ENCODE data around the gene PLEKHA6.
A peak's percentile ranks its signal among the peaks of the same experiment; 100 is the strongest.

PLEKHA6 gene

DNA sequence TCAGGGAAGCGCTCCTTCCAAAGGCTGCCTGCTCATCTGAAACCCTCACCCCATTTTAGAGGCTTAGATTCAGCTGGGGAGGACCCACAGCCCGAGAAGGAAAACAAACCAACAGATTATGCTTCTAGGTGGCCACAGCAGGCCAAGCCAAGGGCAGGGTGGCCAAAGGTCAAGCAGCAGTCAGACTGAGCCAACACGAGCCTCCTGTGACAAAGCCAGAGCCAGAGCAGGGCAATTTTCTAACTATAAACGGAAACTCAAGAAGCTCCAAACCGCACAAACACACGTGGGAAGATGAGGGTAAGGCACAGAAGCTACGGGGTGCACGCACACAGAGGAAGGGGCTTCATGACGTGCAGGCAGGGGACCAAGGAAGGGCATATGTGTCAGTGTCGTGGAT, 64.1 kb downstream of the PLEKHA6 start:
- TF ChIP-seq, protein P1, sequence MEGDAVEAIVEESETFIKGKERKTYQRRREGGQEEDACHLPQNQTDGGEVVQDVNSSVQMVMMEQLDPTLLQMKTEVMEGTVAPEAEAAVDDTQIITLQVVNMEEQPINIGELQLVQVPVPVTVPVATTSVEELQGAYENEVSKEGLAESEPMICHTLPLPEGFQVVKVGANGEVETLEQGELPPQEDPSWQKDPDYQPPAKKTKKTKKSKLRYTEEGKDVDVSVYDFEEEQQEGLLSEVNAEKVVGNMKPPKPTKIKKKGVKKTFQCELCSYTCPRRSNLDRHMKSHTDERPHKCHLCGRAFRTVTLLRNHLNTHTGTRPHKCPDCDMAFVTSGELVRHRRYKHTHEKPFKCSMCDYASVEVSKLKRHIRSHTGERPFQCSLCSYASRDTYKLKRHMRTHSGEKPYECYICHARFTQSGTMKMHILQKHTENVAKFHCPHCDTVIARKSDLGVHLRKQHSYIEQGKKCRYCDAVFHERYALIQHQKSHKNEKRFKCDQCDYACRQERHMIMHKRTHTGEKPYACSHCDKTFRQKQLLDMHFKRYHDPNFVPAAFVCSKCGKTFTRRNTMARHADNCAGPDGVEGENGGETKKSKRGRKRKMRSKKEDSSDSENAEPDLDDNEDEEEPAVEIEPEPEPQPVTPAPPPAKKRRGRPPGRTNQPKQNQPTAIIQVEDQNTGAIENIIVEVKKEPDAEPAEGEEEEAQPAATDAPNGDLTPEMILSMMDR (IDR thresholded peaks at IDR 0.05), result no peak
- Histone ChIP-seq H3K27ac (no peak overlapping the region), H3K4me3 (no peak overlapping the region)
- DNase-seq (ENCODE audit: low spot score), result no peak

DNA sequence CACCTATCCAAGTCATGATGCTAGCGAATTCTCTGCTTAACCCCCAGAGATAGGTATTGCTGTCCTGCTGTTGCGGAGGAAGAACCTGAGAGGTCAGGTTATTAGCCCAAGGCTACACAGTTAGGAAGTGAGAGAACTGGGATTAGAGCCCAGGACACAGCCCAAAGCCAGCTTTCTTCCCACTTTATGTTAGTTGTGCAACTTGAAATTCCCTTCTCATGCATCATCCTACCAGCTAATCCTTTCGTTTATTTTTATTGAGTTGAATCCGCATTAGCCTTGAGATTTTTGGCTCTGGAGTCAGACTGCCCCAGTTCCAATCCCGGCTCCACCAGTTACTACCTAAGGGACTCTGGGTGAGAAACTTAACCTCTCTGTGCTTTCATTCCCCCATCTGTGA, 65.4 kb downstream of the PLEKHA6 start:
- Histone ChIP-seq H3K27ac (peak overlapping the region in 1 of 2 donors; percentile 65), H3K4me3 (no peak overlapping the region)
- TF ChIP-seq, protein P1 (IDR thresholded peaks at IDR 0.05), result no peak
- DNase-seq (ENCODE audit: low spot score), result no peak

DNA sequence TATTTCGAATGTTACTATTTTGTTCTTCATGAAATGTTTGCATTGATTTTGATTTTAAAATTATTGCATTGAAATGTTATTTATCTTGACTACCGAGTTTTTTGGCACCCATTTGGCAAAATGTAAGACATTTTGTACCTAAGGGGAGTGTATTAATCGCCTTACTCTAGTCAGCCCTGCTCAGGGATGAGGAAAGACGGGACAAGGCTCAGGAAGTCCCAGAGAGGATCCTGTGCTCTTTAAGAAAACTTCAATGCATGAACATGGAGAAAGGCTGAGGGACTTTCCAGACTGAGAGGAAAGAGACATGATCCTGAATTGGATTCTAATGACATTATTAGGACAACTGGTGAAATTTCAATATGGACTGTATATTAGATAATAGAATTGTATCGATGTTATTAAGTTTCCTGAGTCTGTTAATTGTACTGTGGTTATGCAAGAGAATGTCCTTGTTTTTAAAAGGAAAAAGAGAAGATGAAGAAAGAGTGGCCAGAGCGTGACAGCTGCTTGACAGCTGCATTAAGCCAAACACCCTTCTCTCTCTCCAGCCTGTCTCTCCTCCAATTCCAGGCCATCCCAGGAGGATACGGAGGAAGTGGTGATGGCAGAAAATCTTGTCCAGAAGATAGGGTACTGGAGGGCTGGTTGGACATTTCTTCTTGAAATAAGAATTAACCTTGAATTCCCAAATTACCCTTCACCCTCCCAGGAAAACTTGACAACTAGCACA, 66.0 kb downstream of the PLEKHA6 start:
- H3K27ac ChIP-seq, result peak overlapping the region in 1 of 2 donors; percentile 65
- TF ChIP-seq, protein P1 (IDR thresholded peaks at IDR 0.05), result no peak
- DNase-seq (ENCODE audit: low spot score), result no peak
- H3K4me3 ChIP-seq, result no peak overlapping the region

DNA sequence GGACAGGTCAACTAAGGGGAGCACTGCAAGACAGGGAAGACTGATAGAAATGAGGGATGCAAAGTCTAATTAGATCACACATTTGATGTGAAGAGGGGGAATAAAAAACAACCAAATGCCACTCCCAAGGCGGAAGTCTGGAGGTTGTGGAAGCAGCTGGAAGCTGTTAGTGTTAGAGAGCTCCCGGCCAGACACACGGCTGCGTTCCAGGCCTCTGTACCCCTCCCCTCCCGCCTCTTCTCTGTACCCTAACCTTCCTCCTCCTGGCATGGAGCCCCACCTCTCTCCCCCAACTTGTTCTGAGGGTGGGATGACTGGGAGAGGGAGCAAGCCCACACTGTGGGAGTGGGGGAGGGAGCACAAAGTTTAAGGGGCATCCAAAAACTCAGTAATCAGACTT, 67.0 kb downstream of the PLEKHA6 start:
- peak overlapping the region in 1 of 2 donors; percentile 65 for H3K27ac ChIP-seq
- TF ChIP-seq, protein P1 (IDR thresholded peaks at IDR 0.05), result no peak
- H3K4me3 ChIP-seq, result no peak overlapping the region
- DNase-seq (ENCODE audit: low spot score), result no peak

DNA sequence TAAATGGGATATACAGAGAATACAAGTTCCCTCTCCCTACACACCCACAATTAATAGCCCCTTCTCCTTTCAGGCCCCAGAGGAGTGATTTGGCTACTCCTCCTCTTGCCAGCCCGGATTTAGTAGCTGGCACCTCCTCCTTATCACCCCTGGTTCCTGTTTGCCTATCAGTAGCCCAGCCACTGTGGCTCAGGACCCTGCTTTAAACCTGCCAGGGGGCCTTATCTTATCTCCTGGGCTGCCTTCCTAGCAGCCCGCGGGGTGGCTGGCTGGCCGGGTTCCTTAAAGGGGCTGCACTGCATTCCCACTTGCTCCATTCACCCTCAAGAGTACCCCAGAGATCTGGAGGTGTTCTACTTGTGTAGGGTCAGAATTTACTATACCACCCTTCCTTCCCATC, 70.4 kb downstream of the PLEKHA6 start:
- no peak for DNase-seq (ENCODE audit: low spot score)
- peak overlapping the region in 1 of 2 donors; percentile 42 for H3K27ac ChIP-seq
- no peak overlapping the region for H3K4me3 ChIP-seq
- TF ChIP-seq, protein P1 (IDR thresholded peaks at IDR 0.05), result no peak

DNA sequence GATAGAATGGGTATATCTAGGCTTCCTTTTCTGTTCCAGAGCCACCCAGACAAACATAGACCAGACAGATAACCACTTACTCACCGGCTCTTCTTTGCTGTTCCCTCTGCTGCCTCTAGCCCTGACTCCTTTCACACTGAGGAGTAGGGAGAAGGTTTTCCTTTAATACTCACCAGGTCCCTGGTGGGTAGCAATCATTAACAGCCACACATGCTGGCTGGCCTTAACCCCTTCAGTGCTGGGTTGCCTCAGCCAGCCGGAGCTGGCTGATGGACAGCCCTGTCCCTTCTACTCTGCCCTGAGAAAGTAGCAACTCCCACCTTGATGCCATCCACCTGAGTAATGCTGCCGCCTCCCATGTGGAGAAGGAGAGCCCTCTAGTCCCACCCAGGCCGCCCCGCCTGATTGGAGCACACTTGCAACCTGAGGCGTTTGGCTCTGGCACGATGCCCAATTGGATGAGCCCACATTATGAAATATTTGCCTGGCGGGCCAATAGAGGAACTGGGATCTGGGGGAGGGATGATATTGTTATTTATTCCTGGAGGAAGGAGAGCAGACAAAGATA, 71.6 kb downstream of the PLEKHA6 start:
- TF ChIP-seq, protein P1 (IDR thresholded peaks at IDR 0.05), result no peak
- DNase-seq (ENCODE audit: low spot score), result peak; percentile 74
- peak overlapping the region; percentile 9 for H3K4me3 ChIP-seq
- peak overlapping the region in 1 of 2 donors; percentile 46 for H3K27ac ChIP-seq

DNA sequence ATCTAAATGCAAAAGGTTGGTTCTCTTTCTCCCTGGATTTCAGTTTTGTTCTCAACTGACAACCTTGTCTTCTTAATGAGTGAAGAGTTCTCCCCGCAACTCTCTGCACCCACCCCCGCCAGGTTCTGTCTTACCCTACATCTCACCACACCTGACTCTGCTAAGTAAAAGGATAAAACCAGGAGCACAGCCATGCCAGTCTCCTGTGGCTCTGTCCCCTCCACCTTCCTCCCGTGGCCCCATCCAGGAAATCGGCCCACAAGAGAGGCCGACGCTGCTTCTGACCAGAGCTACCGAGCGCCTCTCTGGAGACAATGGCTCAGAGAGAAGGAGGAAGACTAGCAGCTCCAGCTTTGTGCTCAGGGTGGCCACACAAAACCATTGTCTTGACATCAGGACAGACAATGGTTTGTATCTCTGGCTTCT, 72.2 kb downstream of the PLEKHA6 start:
- peak overlapping the region; percentile 22 for H3K4me3 ChIP-seq
- DNase-seq (ENCODE audit: low spot score), result no peak
- peak overlapping the region in 1 of 2 donors; percentile 46 for H3K27ac ChIP-seq

More for the DNA sequence above, 72.2 kb downstream of the PLEKHA6 start:
- TF ChIP-seq, protein P1 (IDR thresholded peaks at IDR 0.05), result no peak
